Gastroesophageal sphincter (tissue), 3 donors: ENCODE data around the gene GPN3.

Experiments
- CTCF ChIP-seq, 4 experiments: fragments of 200-600 bp in 2 of 4; fragments of 450-650 bp in 2 of 4; sonication (generic) in 1 of 4; IDR thresholded peaks; one replicate each; pipeline ENCODE4 v1.5.1; 2017 to 2019; ENCODE audit warnings: antibody characterized with exemption in 4 of 4, mild to moderate bottlenecking in 2 of 4, moderate library complexity in 2 of 4
- EP300 ChIP-seq: sonication (generic); formaldehyde crosslinking; IDR thresholded peaks from one replicate; pipeline ENCODE4 v1.6.1; 2017; ENCODE audit warnings: antibody characterized with exemption, mild to moderate bottlenecking
- POLR2A ChIP-seq, 2 donors: fragments of 450-650 bp; IDR thresholded peaks; one replicate each; pipeline ENCODE4 v1.6.1; 2017; ENCODE audit warnings: antibody characterized with exemption in 2 of 2, mild to moderate bottlenecking in 2 of 2, moderate library complexity in 1 of 2

DNA sequence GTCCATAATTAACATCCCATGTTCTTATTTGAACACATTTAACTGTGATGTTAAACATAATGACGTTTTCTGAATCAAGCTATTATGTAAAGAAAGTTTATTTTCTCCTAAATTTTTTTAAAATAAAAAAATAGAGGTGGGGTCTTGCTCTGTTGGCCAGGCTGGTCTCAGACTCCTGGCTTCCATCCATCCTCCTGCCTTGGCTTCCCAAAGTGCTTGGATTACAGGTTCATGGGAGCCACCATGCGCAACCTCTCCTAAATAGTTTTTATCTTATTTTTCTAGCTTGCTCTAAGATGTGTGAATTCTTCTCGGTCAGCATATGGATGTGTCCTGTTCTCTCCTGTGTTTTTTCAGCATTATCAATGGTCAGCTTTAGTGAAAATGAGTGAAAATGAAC lies 37.3 kb upstream of the GPN3 start:
- TF ChIP-seq EP300 (no peak), POLR2A (IDR thresholded peaks at IDR 0.05) (no peak), CTCF (IDR thresholded peaks at IDR 0.05) (no peak)
